Uterus (tissue), 2 donors: ENCODE data around the gene LYZL2.

Experiments
- POLR2A ChIP-seq, 2 donors: fragments of 450-650 bp; IDR thresholded peaks; one replicate each; pipeline ENCODE4 v1.6.1; 2016; ENCODE audit warnings: antibody characterized with exemption in 2 of 2, mild to moderate bottlenecking in 1 of 2, moderate library complexity in 1 of 2
- TF ChIP-seq, protein P1 (sequence below), 4 experiments: fragments of 200-600 bp in 2 of 4; fragments of 450-650 bp in 2 of 4; sonication (generic) in 2 of 4; IDR thresholded peaks; one replicate each; pipeline ENCODE4 v1.5.1; 2016 to 2019; ENCODE audit warnings: antibody characterized with exemption in 4 of 4, mild to moderate bottlenecking in 2 of 4, moderate library complexity in 1 of 4

DNA sequence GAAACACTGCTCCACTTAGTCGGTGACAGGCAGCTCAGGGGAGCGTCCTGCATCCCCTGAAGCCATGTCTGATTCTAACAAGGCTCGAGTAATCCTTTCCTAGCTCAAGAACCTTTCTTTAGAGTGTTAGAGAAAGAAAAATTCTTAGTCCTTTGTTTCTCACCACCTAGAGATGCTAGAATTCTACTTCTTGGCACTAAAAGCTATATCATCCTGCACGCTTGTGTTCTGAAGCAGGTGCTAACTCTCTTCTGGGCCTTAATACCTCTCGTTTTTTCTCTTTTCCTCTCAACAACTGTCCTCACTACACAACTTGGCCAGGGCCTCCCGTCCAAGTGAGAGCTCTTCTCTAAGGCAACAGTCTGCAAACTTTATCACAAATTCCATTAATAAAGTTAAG, at the start of gene LYZL2:
- TF ChIP-seq POLR2A (IDR thresholded peaks at IDR 0.05): no peak
- TF ChIP-seq, protein P1, sequence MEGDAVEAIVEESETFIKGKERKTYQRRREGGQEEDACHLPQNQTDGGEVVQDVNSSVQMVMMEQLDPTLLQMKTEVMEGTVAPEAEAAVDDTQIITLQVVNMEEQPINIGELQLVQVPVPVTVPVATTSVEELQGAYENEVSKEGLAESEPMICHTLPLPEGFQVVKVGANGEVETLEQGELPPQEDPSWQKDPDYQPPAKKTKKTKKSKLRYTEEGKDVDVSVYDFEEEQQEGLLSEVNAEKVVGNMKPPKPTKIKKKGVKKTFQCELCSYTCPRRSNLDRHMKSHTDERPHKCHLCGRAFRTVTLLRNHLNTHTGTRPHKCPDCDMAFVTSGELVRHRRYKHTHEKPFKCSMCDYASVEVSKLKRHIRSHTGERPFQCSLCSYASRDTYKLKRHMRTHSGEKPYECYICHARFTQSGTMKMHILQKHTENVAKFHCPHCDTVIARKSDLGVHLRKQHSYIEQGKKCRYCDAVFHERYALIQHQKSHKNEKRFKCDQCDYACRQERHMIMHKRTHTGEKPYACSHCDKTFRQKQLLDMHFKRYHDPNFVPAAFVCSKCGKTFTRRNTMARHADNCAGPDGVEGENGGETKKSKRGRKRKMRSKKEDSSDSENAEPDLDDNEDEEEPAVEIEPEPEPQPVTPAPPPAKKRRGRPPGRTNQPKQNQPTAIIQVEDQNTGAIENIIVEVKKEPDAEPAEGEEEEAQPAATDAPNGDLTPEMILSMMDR (IDR thresholded peaks at IDR 0.05): no peak
